ENCODE results near the gene DNAJB6. TPM values are rescaled to one million over a fixed set of nuclear protein-coding genes. Genes with fewer than 3 reads are reported as not detected.

Gene DNAJB6
- total RNA-seq, 1 donor from 2014 or later = 93.1 TPM

DNA sequence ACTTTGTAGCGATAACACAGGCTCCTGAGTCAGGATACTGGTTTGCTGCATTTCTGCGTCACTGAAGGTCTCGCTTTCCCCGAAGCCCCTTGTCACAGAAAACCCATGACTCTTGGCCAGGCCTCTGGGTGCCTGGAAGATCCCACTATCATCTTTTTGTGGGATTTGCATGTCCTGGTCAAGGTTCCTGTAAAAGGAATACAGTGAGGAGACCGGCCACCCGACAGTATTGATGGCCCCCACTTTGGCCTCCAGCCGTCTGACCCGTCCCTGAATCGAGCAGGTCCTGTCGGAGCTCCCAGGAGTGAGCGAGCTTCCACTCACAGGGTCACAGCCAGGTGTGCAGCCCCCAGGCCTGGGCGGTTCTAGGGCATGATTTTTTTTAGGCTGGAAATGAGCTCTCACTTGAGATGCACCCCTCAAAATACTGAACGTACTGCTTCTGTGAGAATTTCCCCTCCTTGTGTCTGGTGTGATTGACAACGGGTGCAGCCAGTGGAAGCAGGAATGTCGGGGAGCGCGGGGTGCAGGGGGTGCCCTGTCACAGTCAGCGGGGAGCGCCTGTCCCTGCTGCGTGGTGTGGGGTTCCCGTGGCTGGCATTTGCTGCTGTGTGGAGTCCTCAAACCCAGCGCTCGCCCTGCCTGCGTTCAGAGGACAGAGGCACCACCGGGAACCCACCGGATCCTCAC is 75.8 kb downstream of the DNAJB6 start:
- Histone ChIP-seq H3K4me3 (no peak overlapping the region), H3K27ac (no peak overlapping the region), H3K9me3 (no peaks in the 10 kb centered on the region), H3K36me3 (peaks cover 0 to 65% of the 10 kb centered on the region in 2 donors), H3K27me3 (no peaks in the 10 kb centered on the region), H3K4me1 (no peaks in the 10 kb centered on the region)
- no peak for DNase-seq (ENCODE audit: extremely low spot score in 2 of 2)
- intact Hi-C loops (cut with DNase I) = no loop called here
- TF ChIP-seq POLR2AphosphoS5 (IDR thresholded peaks at IDR 0.05; ENCODE audit: insufficient read depth in 1 of 2, low read depth in 1 of 2) (no peak), POLR2A (IDR thresholded peaks at IDR 0.05) (no peak)
- TF ChIP-seq, protein P1, sequence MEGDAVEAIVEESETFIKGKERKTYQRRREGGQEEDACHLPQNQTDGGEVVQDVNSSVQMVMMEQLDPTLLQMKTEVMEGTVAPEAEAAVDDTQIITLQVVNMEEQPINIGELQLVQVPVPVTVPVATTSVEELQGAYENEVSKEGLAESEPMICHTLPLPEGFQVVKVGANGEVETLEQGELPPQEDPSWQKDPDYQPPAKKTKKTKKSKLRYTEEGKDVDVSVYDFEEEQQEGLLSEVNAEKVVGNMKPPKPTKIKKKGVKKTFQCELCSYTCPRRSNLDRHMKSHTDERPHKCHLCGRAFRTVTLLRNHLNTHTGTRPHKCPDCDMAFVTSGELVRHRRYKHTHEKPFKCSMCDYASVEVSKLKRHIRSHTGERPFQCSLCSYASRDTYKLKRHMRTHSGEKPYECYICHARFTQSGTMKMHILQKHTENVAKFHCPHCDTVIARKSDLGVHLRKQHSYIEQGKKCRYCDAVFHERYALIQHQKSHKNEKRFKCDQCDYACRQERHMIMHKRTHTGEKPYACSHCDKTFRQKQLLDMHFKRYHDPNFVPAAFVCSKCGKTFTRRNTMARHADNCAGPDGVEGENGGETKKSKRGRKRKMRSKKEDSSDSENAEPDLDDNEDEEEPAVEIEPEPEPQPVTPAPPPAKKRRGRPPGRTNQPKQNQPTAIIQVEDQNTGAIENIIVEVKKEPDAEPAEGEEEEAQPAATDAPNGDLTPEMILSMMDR (IDR thresholded peaks at IDR 0.05) = no peak

DNA sequence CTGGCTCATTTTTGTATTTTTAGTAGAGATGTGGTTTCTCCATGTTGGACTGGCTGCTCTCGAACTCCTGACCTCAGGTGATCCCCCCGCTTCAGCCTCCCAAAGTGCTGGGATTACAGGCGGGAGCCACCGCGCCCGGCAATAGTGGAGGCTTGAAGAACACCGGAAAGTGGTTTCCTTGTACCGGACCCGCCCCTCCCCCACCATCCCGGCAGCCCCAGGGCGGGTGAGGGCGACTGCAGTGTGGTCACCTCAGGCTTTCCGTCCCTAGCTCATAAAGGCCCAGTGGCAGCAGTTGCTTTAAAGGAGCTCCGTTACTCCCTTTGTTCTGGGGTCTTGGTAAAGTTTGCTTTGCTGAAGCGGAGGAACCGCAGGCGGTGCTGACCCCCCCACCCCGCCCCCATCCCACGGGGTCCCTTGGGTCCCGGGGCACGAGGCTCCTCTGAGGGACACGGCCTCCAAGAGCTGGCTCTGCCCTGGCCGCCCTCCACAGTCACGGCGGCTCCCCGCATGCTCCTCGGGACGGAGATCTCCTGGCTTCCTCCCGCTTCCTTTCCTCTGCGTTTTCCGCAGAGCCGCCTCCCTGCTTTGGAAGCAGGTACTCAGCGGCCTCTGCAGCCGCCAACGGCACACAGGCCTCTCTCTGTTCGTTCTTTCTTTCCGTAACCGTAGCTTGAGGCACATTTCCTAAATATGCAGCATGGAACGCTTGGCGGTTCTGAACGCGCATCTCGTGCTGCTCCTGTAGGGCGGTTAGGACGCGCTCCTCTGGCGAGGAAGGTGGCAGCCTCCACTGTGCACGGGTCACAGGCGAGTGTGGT is 77.3 kb downstream of the DNAJB6 start:
- TF ChIP-seq POLR2AphosphoS5 (IDR thresholded peaks at IDR 0.05; ENCODE audit: insufficient read depth in 1 of 2, low read depth in 1 of 2) = no peak
- no peak for TF ChIP-seq POLR2A (IDR thresholded peaks at IDR 0.05)
- TF ChIP-seq, protein P1 (IDR thresholded peaks at IDR 0.05) = no peak
- no peaks in the 10 kb centered on the region for H3K4me1 ChIP-seq
- no peak overlapping the region for H3K27ac ChIP-seq
- no peak overlapping the region for H3K4me3 ChIP-seq
- H3K27me3 ChIP-seq = no peaks in the 10 kb centered on the region
- H3K9me3 ChIP-seq = no peaks in the 10 kb centered on the region
- no peak for DNase-seq (ENCODE audit: extremely low spot score in 2 of 2)
- H3K36me3 ChIP-seq = peaks cover 0 to 75% of the 10 kb centered on the region in 2 donors
- intact Hi-C loops (cut with DNase I) = no loop called here

DNA sequence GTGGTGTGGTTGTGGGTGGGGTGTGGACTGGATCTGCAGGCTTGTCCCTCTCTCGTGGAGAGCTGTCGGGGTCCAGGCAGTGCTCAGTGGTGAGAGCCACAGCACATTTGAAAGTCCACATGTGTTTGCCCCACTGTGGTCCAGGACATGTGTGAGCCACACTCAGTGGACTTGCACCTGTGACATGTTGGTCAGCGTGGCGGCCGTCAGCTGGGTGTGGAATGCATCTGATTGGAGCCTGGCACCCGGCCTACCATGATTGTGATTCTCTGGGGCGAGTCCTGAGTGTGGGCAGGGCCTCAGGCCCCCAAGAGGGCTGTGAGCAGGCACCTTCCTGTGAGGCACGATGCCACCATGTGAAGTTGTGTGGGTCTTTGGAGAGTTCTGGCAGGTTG is 77.9 kb downstream of the DNAJB6 start:
- H3K27me3 ChIP-seq = no peaks in the 10 kb centered on the region
- peaks cover 0 to 72% of the 10 kb centered on the region in 2 donors for H3K36me3 ChIP-seq
- no peak for TF ChIP-seq POLR2A (IDR thresholded peaks at IDR 0.05)
- TF ChIP-seq POLR2AphosphoS5 (IDR thresholded peaks at IDR 0.05; ENCODE audit: insufficient read depth in 1 of 2, low read depth in 1 of 2) = no peak
- TF ChIP-seq, protein P1 (IDR thresholded peaks at IDR 0.05) = no peak
- DNase-seq (ENCODE audit: extremely low spot score in 2 of 2) = no peak
- intact Hi-C loops (cut with DNase I) = no loop called here
- no peak overlapping the region for H3K27ac ChIP-seq
- H3K4me1 ChIP-seq = no peaks in the 10 kb centered on the region
- H3K9me3 ChIP-seq = no peaks in the 10 kb centered on the region
- no peak overlapping the region for H3K4me3 ChIP-seq

DNA sequence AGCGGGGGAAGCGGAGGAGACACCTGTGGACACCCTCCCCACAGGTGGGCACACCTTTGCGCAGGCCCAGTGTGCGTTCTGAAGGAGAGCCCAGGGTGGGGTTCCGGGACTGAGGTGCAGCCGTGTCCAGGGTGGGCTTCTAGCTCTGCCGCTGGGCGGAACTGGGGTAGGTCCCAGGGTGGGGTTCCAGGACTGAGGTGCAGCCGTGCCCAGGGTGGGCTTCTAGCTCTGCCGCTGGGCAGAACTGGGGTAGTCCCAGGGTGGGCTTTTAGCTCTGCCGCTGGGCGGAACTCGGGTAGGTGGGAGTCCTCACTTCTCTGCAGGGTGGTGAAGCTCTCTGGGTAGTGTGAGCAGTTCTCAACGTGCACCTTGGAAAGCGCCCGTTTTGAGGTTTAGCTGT is 78.7 kb downstream of the DNAJB6 start:
- intact Hi-C loops (cut with DNase I) = no loop called here
- H3K9me3 ChIP-seq = no peaks in the 10 kb centered on the region
- no peak for DNase-seq (ENCODE audit: extremely low spot score in 2 of 2)
- H3K4me1 ChIP-seq = no peaks in the 10 kb centered on the region
- no peak overlapping the region for H3K4me3 ChIP-seq
- TF ChIP-seq, protein P1 (IDR thresholded peaks at IDR 0.05) = no peak
- TF ChIP-seq POLR2AphosphoS5 (IDR thresholded peaks at IDR 0.05; ENCODE audit: insufficient read depth in 1 of 2, low read depth in 1 of 2) (no peak), POLR2A (IDR thresholded peaks at IDR 0.05) (no peak)
- H3K27me3 ChIP-seq = no peaks in the 10 kb centered on the region
- no peak overlapping the region for H3K27ac ChIP-seq
- peaks cover 0 to 64% of the 10 kb centered on the region in 2 donors for H3K36me3 ChIP-seq

DNA sequence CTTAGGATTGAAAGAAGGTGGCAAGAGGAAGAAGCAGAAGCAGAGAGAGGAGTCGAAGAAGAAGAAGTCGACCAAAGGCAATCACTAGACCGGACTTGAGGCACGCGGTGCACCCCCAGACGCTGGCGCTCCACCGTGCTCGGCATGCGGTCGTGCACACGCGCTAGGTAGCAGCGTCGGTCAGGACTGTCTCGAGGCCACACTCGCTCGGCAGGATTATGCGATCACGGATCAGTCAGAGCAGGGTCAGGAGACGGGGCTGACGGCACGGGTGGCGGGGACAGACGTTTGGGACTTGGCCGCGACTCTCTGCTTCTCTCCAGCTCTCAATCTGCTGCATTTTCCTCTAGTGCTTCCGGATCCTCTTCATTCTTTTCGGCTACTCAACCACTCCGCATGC is 79.2 kb downstream of the DNAJB6 start:
- Histone ChIP-seq H3K4me1 (no peaks in the 10 kb centered on the region), H3K9me3 (no peaks in the 10 kb centered on the region), H3K36me3 (peaks cover 0 to 59% of the 10 kb centered on the region in 2 donors), H3K27ac (no peak overlapping the region), H3K27me3 (no peaks in the 10 kb centered on the region), H3K4me3 (no peak overlapping the region)
- intact Hi-C loops (cut with DNase I) = no loop called here
- TF ChIP-seq POLR2AphosphoS5 (IDR thresholded peaks at IDR 0.05; ENCODE audit: insufficient read depth in 1 of 2, low read depth in 1 of 2) (no peak), POLR2A (IDR thresholded peaks at IDR 0.05) (no peak)
- TF ChIP-seq, protein P1 (IDR thresholded peaks at IDR 0.05) = no peak
- no peak for DNase-seq (ENCODE audit: extremely low spot score in 2 of 2)

Data from vagina (tissue), 2 donors.